ENCODE measurements around the gene MRPL23.

MRPL23 gene

GRCh38 chr11:1946812-1947484, at the start of gene MRPL23:
Gene MRPL23 (plus strand): TSS chr11:1947332. CDS start chr11:1947363, 31 bp downstream.
- no peak for TF ChIP-seq CTCF (IDR thresholded peaks at IDR 0.05; ENCODE audit: low read depth, low read length, missing control alignments)
- no peak within 1 kb of the TSS for H3K4me3 ChIP-seq (ENCODE audit: low read depth, low read length)
- DNase-seq (ENCODE audit: low read depth), result no peak

- no peak for TF ChIP-seq CTCF (IDR thresholded peaks at IDR 0.05; ENCODE audit: low read depth, low read length, missing control alignments)
- DNase-seq (ENCODE audit: low read depth), result no peak
- H3K4me3 ChIP-seq (ENCODE audit: low read depth, low read length), result no peak overlapping the region
These were observed 48.0 kb upstream of the MRPL23 start for GRCh38 chr11:1899090-1899489.

- H3K4me3 ChIP-seq (ENCODE audit: low read depth, low read length), result no peak overlapping the region
- no peak for DNase-seq (ENCODE audit: low read depth)
- TF ChIP-seq CTCF (IDR thresholded peaks at IDR 0.05; ENCODE audit: low read depth, low read length, missing control alignments), result no peak
These were observed 47.4 kb upstream of the MRPL23 start for GRCh38 chr11:1899686-1900085.

- DNase-seq (ENCODE audit: low read depth), result no peak
- no peak for TF ChIP-seq CTCF (IDR thresholded peaks at IDR 0.05; ENCODE audit: low read depth, low read length, missing control alignments)
- no peak overlapping the region for H3K4me3 ChIP-seq (ENCODE audit: low read depth, low read length)
These were observed 41.0 kb upstream of the MRPL23 start for GRCh38 chr11:1906181-1906580.

- DNase-seq (ENCODE audit: low read depth), result no peak
- no peak overlapping the region for H3K4me3 ChIP-seq (ENCODE audit: low read depth, low read length)
- no peak for TF ChIP-seq CTCF (IDR thresholded peaks at IDR 0.05; ENCODE audit: low read depth, low read length, missing control alignments)
These were observed 40.3 kb upstream of the MRPL23 start for GRCh38 chr11:1906611-1907423.

- H3K4me3 ChIP-seq (ENCODE audit: low read depth, low read length), result no peak overlapping the region
- DNase-seq (ENCODE audit: low read depth), result no peak
- no peak for TF ChIP-seq CTCF (IDR thresholded peaks at IDR 0.05; ENCODE audit: low read depth, low read length, missing control alignments)
These were observed 38.5 kb upstream of the MRPL23 start for GRCh38 chr11:1908618-1909017.

Data from GM12864 (cell line).